SK-N-SH treated with all-trans-retinoic acid at 6 μM for 48 hours (cell line): ENCODE results near the gene ZNF256.

Experiments used
- ARNTL ChIP-seq: fragments of 450-650 bp; formaldehyde crosslinking; IDR thresholded peaks from 2 replicates; pipeline ENCODE4 v1.5.0; 2020; ENCODE audit warnings: low read depth, mild to moderate bottlenecking, moderate library complexity, borderline replicate concordance
- BACH2 ChIP-seq: fragments of 250-450 bp; sonication (Bioruptor Pico); IDR thresholded peaks from 2 replicates; pipeline ENCODE4 v1.9.0; 2021; ENCODE audit warnings: mild to moderate bottlenecking, borderline replicate concordance
- CSDC2 ChIP-seq: fragments of 250-450 bp; sonication (Bioruptor Pico); IDR thresholded peaks from 2 replicates; pipeline ENCODE4 v1.5.0; 2020; ENCODE audit warnings: mild to moderate bottlenecking, moderate library complexity
- ISL1 ChIP-seq: fragments of 250-450 bp; sonication (Bioruptor Pico); IDR thresholded peaks from 2 replicates; pipeline ENCODE4 v2.1.2; 2022; ENCODE audit warnings: mild to moderate bottlenecking, moderate library complexity
- OSR1 ChIP-seq: fragments of 250-450 bp; sonication (Bioruptor Pico); IDR thresholded peaks from 2 replicates; pipeline ENCODE4 v1.8.0; 2022; ENCODE audit warnings: moderate library complexity, mild to moderate bottlenecking, inconsistent platforms
- PATZ1 ChIP-seq: fragments of 250-450 bp; sonication (Bioruptor Pico); IDR thresholded peaks from 2 replicates; pipeline ENCODE4 v1.8.0; 2020; ENCODE audit warnings: mild to moderate bottlenecking, moderate library complexity, borderline replicate concordance
- POU6F1 ChIP-seq: fragments of 250-450 bp; sonication (Bioruptor Pico); IDR thresholded peaks from 2 replicates; pipeline ENCODE4 v1.8.0; 2021; ENCODE audit warnings: low read depth, mild to moderate bottlenecking, moderate library complexity, borderline replicate concordance
- PPARA ChIP-seq: fragments of 250-450 bp; sonication (Bioruptor Pico); IDR thresholded peaks from 2 replicates; pipeline ENCODE4 v1.5.0; 2020; ENCODE audit warnings: mild to moderate bottlenecking, borderline replicate concordance
- RARB ChIP-seq: fragments of 250-450 bp; sonication (Bioruptor Pico); IDR thresholded peaks from 2 replicates; pipeline ENCODE4 v1.8.0; 2021; ENCODE audit warnings: mild to moderate bottlenecking, moderate library complexity
- TOX ChIP-seq: fragments of 250-450 bp; sonication (Bioruptor Pico); IDR thresholded peaks from 2 replicates; pipeline ENCODE4 v1.8.0; 2021; ENCODE audit warnings: mild to moderate bottlenecking, moderate library complexity, borderline replicate concordance
- TSHZ2 ChIP-seq: fragments of 250-450 bp; sonication (Bioruptor Pico); IDR thresholded peaks from 2 replicates; pipeline ENCODE4 v1.5.0; 2020; ENCODE audit warnings: mild to moderate bottlenecking, moderate library complexity
- ZFP3 ChIP-seq: fragments of 250-450 bp; sonication (Bioruptor Pico); IDR thresholded peaks from 2 replicates; pipeline ENCODE4 v1.5.0; 2020; ENCODE audit warnings: mild to moderate bottlenecking, moderate library complexity
- ZNF8 ChIP-seq: fragments of 450-650 bp; formaldehyde crosslinking; IDR thresholded peaks from 2 replicates; pipeline ENCODE4 v1.5.0; 2020; ENCODE audit warnings: mild to moderate bottlenecking, moderate library complexity

- TF ChIP-seq POU6F1 (CRISPR knock-in tag): no peak
- no peak for TF ChIP-seq RARB
- TF ChIP-seq OSR1 (CRISPR knock-in tag): no peak
- no peak for TF ChIP-seq ZFP3 (CRISPR knock-in tag)
- no peak for TF ChIP-seq ISL1 (CRISPR knock-in tag)
- no peak for TF ChIP-seq ZNF8 (CRISPR knock-in tag)
- TF ChIP-seq PATZ1 (CRISPR knock-in tag): no peak
- TF ChIP-seq TOX (CRISPR knock-in tag): no peak
- TF ChIP-seq PPARA: no peak
- TF ChIP-seq ARNTL (CRISPR knock-in tag): no peak
- TF ChIP-seq BACH2 (CRISPR knock-in tag): no peak
- no peak for TF ChIP-seq CSDC2 (CRISPR knock-in tag)
- TF ChIP-seq TSHZ2 (CRISPR knock-in tag): no peak
Observed at GRCh38 chr19:57961785-57962184, 14.3 kb upstream of the ZNF256 start.
